Measurements from ENCODE around the gene HSPA12A. TPM values are rescaled to one million over a fixed set of nuclear protein-coding genes. Genes with fewer than 3 reads are reported as not detected.

HSPA12A gene
- total RNA-seq, 2 experiments from 2014 or later: 0.40 to 0.41 TPM

DNA sequence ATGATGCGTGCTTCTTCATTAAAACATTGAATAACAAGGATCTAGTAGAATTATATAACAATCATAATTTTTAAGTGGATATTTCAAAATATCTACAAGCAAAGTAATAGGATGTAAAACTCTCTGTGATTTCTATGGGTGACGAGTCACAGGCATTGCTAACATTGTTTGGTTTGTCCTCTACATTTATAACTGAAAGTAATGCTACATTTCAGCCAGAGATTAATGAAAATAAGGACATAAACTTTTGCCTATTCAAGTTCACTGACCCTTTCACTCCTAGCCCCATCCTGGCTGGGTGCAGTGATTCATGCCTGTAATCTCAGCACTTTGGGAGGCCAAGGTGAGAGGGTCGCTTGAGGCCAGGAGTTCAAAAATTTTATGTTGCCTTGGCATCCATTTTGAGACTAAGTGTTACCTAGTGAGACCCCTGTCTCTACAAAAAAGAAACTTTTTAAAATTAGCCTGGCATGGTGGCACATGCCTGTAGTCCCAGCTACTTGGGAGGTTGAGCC, 38.4 kb upstream of the HSPA12A start:
- no peaks in the 10 kb centered on the region for H3K36me3 Mint-ChIP-seq
- H3K9me3 Mint-ChIP-seq: no peaks in the 10 kb centered on the region
- CTCF ChIA-PET: interaction anchor here (0.6 kb wide), 1 partner anchor 138 kb away, joined by 5 read pairs; no protein-coding TSS in a partner anchor
- H3K4me3 Mint-ChIP-seq: no peak overlapping the region
- H3K4me1 Mint-ChIP-seq (ENCODE audit: low read depth): no peaks in the 10 kb centered on the region
- no peak overlapping the region for H3K27ac Mint-ChIP-seq
- intact Hi-C loops (cut with micrococcal nuclease): no loop called here
- DNase-seq: no peak
- POLR2A ChIA-PET: no interaction called here
- H3K27me3 Mint-ChIP-seq: peaks cover 10% of the 10 kb centered on the region

DNA sequence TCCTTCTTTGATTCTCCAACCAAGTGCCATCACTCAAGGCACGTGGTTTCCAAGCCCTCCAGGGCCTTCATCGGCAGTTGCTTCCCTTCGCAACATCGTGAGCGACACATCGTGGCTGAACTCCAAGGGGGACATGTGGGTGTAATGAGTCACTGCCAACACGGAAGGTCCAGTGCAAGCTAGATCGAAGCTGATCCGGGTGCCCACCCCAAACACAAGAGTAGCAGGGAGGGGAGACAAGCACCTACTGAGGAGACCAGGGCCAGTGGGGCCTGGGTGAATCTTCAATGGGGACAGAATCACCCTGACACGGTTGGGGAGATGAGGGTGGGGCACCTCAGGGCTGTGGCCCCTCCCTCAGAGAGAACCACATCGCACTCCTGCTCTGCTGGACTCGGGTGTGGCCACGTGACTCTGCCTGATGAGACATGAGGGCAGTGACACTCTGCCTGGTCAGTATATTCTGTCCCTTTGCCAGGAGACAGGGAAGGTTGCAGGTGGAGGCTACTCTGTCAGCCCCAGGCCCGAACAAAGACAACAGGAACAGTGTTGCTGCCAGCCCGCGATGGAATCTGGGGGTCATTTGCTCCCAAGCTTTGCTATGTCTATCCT, 36.8 kb upstream of the HSPA12A start:
- intact Hi-C loops (cut with micrococcal nuclease): no loop called here
- Mint-ChIP-seq H3K4me3 (no peak overlapping the region), H3K27ac (no peak overlapping the region), H3K36me3 (no peaks in the 10 kb centered on the region), H3K4me1 (ENCODE audit: low read depth) (no peaks in the 10 kb centered on the region), H3K9me3 (no peaks in the 10 kb centered on the region), H3K27me3 (peaks cover 9% of the 10 kb centered on the region)
- no peak for DNase-seq
- ChIA-PET POLR2A (no interaction called here), CTCF (interaction anchor here (1.0 to 5.1 kb wide), 2 partner anchors 9 to 18 kb away, joined by 3 to 30 read pairs; no protein-coding TSS in a partner anchor)

DNA sequence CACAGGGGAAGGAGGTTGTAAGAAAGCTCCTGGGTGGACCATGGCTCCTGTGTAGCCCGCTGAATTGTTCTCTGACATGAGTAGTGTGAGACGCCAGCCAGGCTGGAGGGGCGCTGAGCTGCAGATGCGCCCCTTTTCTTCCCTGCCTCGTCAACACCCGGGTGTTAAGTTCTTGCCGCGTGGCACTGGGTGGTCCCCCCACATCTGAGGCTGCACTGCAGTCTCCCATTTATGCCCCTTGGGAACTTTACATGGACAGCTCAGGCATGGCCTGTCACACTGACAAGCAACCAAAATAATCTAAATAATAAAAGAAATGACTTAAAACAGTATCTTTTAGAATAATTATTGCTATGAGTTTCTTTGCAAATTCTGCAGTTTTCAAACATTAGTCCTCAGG, 34.6 kb upstream of the HSPA12A start:
- Mint-ChIP-seq H3K27me3 (peaks cover 9% of the 10 kb centered on the region), H3K4me3 (no peak overlapping the region), H3K27ac (no peak overlapping the region), H3K4me1 (ENCODE audit: low read depth) (no peaks in the 10 kb centered on the region), H3K9me3 (no peaks in the 10 kb centered on the region), H3K36me3 (no peaks in the 10 kb centered on the region)
- POLR2A ChIA-PET: no interaction called here
- no peak for DNase-seq
- intact Hi-C loops (cut with micrococcal nuclease): no loop called here
- CTCF ChIA-PET: interaction anchor here (5.1 kb wide), 1 partner anchor 11 kb away, joined by 30 read pairs; no protein-coding TSS in a partner anchor

- ChIA-PET POLR2A (interaction anchor here (0.6 kb wide), 1 partner anchor 369 kb away, joined by 3 read pairs; no protein-coding TSS in a partner anchor), CTCF (interaction anchor here (5.1 kb wide), 1 partner anchor 13 kb away, joined by 30 read pairs; no protein-coding TSS in a partner anchor)
- Mint-ChIP-seq H3K4me3 (no peak overlapping the region), H3K9me3 (no peaks in the 10 kb centered on the region), H3K36me3 (no peaks in the 10 kb centered on the region), H3K27ac (no peak overlapping the region), H3K4me1 (ENCODE audit: low read depth) (no peaks in the 10 kb centered on the region), H3K27me3 (peaks cover 9% of the 10 kb centered on the region)
- intact Hi-C loops (cut with micrococcal nuclease): no loop called here
- no peak for DNase-seq
Observed at GRCh38 chr10:116775488-116776400, 33.4 kb upstream of the HSPA12A start.

- ChIA-PET POLR2A (no interaction called here), CTCF (no interaction called here)
- no peak for DNase-seq
- Mint-ChIP-seq H3K9me3 (no peaks in the 10 kb centered on the region), H3K27ac (no peak overlapping the region), H3K27me3 (peaks cover 15% of the 10 kb centered on the region), H3K36me3 (no peaks in the 10 kb centered on the region), H3K4me1 (ENCODE audit: low read depth) (no peaks in the 10 kb centered on the region), H3K4me3 (no peak overlapping the region)
- intact Hi-C loops (cut with micrococcal nuclease): no loop called here
Observed at GRCh38 chr10:116774728-116775151, 32.4 kb upstream of the HSPA12A start.

- CTCF ChIA-PET: interaction anchor here (0.9 to 1.6 kb wide), 2 partner anchors 15 to 90 kb away, joined by 3 to 4 read pairs; no protein-coding TSS in a partner anchor
- H3K9me3 Mint-ChIP-seq: no peaks in the 10 kb centered on the region
- no peaks in the 10 kb centered on the region for H3K36me3 Mint-ChIP-seq
- no peak overlapping the region for H3K4me3 Mint-ChIP-seq
- H3K4me1 Mint-ChIP-seq (ENCODE audit: low read depth): no peaks in the 10 kb centered on the region
- peaks cover 25% of the 10 kb centered on the region for H3K27me3 Mint-ChIP-seq
- no peak for DNase-seq
- POLR2A ChIA-PET: no interaction called here
- intact Hi-C loops (cut with micrococcal nuclease): no loop called here
- no peak overlapping the region for H3K27ac Mint-ChIP-seq
Observed at GRCh38 chr10:116772909-116773705, 30.7 kb upstream of the HSPA12A start.

GRCh38 chr10:116771959-116772585, 29.7 kb upstream of the HSPA12A start:
- no peaks in the 10 kb centered on the region for H3K9me3 Mint-ChIP-seq
- no peaks in the 10 kb centered on the region for H3K4me1 Mint-ChIP-seq (ENCODE audit: low read depth)
- intact Hi-C loops (cut with micrococcal nuclease): no loop called here
- no peaks in the 10 kb centered on the region for H3K36me3 Mint-ChIP-seq
- ChIA-PET POLR2A (no interaction called here), CTCF (interaction anchor here (0.9 to 1.6 kb wide), 2 partner anchors 16 to 89 kb away, joined by 3 to 4 read pairs; no protein-coding TSS in a partner anchor)
- no peak overlapping the region for H3K4me3 Mint-ChIP-seq
- no peak overlapping the region for H3K27ac Mint-ChIP-seq
- DNase-seq: no peak
- peaks cover 27% of the 10 kb centered on the region for H3K27me3 Mint-ChIP-seq

- no peaks in the 10 kb centered on the region for H3K36me3 Mint-ChIP-seq
- no peak overlapping the region for H3K27ac Mint-ChIP-seq
- no peaks in the 10 kb centered on the region for H3K9me3 Mint-ChIP-seq
- H3K27me3 Mint-ChIP-seq: peaks cover 31% of the 10 kb centered on the region
- no peak overlapping the region for H3K4me3 Mint-ChIP-seq
- H3K4me1 Mint-ChIP-seq (ENCODE audit: low read depth): no peaks in the 10 kb centered on the region
- intact Hi-C loops (cut with micrococcal nuclease): no loop called here
- DNase-seq: no peak
- CTCF ChIA-PET: interaction anchor here (1.6 kb wide), 1 partner anchor 17 kb away, joined by 4 read pairs; no protein-coding TSS in a partner anchor
- POLR2A ChIA-PET: no interaction called here
Observed at GRCh38 chr10:116771101-116771958, 29.0 kb upstream of the HSPA12A start.

DNA sequence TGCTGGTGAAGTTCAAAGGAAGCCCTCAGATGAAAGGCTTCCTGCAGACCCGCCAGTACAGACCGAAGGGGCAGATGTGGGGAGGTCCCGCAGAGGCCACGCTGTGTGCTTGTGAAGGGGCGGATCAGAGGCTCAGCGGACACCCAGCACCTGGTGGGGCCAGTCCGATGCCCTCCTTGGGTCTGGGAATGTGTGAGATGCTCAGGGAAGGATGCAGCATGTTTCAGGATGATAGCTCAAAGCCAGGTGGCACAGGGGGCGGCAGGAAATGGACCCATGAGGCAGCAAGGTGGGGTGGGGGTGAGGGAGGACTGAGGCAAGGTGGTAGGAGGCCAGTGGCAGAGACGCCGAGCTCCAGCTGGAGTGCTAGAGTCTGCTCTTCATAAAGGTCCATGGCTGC, 27.9 kb upstream of the HSPA12A start:
- H3K27ac Mint-ChIP-seq: no peak overlapping the region
- H3K4me3 Mint-ChIP-seq: no peak overlapping the region
- intact Hi-C loops (cut with micrococcal nuclease): no loop called here
- no peaks in the 10 kb centered on the region for H3K4me1 Mint-ChIP-seq (ENCODE audit: low read depth)
- DNase-seq: no peak
- CTCF ChIA-PET: no interaction called here
- no peaks in the 10 kb centered on the region for H3K9me3 Mint-ChIP-seq
- POLR2A ChIA-PET: no interaction called here
- no peaks in the 10 kb centered on the region for H3K36me3 Mint-ChIP-seq
- peaks cover 31% of the 10 kb centered on the region for H3K27me3 Mint-ChIP-seq

GRCh38 chr10:116769791-116770190, 27.4 kb upstream of the HSPA12A start:
- Mint-ChIP-seq H3K9me3 (peaks cover 2% of the 10 kb centered on the region), H3K4me1 (ENCODE audit: low read depth) (no peaks in the 10 kb centered on the region), H3K36me3 (no peaks in the 10 kb centered on the region), H3K27ac (no peak overlapping the region), H3K27me3 (peaks cover 31% of the 10 kb centered on the region), H3K4me3 (no peak overlapping the region)
- intact Hi-C loops (cut with micrococcal nuclease): no loop called here
- DNase-seq: no peak
- ChIA-PET CTCF (no interaction called here), POLR2A (no interaction called here)

GRCh38 chr10:116769368-116769767, 27.0 kb upstream of the HSPA12A start:
- intact Hi-C loops (cut with micrococcal nuclease): no loop called here
- peaks cover 3% of the 10 kb centered on the region for H3K9me3 Mint-ChIP-seq
- DNase-seq: no peak
- no peak overlapping the region for H3K4me3 Mint-ChIP-seq
- H3K27ac Mint-ChIP-seq: no peak overlapping the region
- H3K36me3 Mint-ChIP-seq: no peaks in the 10 kb centered on the region
- POLR2A ChIA-PET: no interaction called here
- H3K4me1 Mint-ChIP-seq (ENCODE audit: low read depth): no peaks in the 10 kb centered on the region
- H3K27me3 Mint-ChIP-seq: peaks cover 32% of the 10 kb centered on the region
- CTCF ChIA-PET: no interaction called here
